Measurements from ENCODE around the gene MOXD1.

DNA sequence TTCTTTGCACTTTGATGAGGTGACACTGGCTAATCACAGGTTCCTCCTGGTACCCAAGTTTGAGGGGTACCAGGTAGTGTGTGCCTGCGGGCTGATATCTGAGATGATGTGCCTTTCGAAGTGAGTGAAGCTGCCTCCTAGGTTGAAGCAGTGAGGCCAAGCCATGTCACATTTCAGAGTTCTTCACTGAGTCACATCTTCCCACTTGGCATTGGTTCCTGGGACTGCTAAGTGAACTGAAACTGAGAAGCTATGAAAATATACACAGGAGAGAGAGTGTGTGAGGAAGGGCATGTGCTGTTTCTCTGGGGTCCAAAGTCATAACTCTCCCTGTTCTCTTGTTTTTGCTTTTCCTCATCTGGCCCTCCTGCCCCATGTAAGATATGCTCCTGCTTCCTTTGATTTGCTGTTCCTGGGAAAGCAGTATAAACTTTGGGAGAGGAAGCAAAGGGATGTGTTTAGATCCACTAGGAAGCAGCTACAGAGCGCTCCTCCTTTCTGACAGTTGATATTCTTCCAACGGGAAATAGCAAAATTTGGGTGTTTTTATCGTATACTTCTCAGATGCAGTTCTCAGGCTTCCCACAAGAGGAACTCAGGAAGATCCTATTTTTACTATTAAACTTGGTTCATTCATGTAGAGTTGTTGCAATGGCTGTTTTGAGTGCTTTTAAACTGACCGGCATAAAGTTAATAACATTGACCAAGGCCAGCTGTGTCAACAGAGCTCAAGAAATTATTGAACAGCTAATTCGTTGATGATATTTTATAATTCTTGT is 153.7 kb downstream of the MOXD1 start:
- TF ChIP-seq POLR2AphosphoS5 (IDR thresholded peaks at IDR 0.05; ENCODE audit: low read depth, low read length) (no peak), POLR2A (IDR thresholded peaks at IDR 0.05; ENCODE audit: low read depth, low read length) (no peak)
